Measurements from ENCODE around the gene KYNU.
"Not testable (repeated sequence)": the region's sequence is repeated elsewhere in the genome, so short reads cannot be mapped to it uniquely, and the experiment has no call there.

Gene KYNU

GRCh38 chr2:142872882-142873724 is 4.4 kb upstream of the KYNU start:
- no peak for DNase-seq

- DNase-seq = no peak
These were observed 3.6 kb upstream of the KYNU start for GRCh38 chr2:142873831-142874287.

- no peak for DNase-seq
These were observed 3.1 kb upstream of the KYNU start for GRCh38 chr2:142874293-142874814.

GRCh38 chr2:142875010-142875409 is 2.5 kb upstream of the KYNU start:
- DNase-seq = no peak

- DNase-seq = no peak
These were observed 1.8 kb upstream of the KYNU start for GRCh38 chr2:142875652-142876051.

GRCh38 chr2:142876423-142876822 is 1.0 kb upstream of the KYNU start:
- DNase-seq = no peak

GRCh38 chr2:142878031-142878678 is 691 bp downstream of the KYNU start:
- no peak for DNase-seq

GRCh38 chr2:142879151-142879550 is 1.7 kb downstream of the KYNU start:
- no peak for DNase-seq

- DNase-seq = no peak
These were observed 2.8 kb downstream of the KYNU start for GRCh38 chr2:142880279-142880678.

- no peak for DNase-seq
These were observed 4.2 kb downstream of the KYNU start for GRCh38 chr2:142881619-142882018.

GRCh38 chr2:142882500-142882899 is 5.0 kb downstream of the KYNU start:
- DNase-seq = not testable (repeated sequence)

- no peak for DNase-seq
These were observed 6.1 kb downstream of the KYNU start for GRCh38 chr2:142883526-142883925.

- DNase-seq = no peak
These were observed 8.1 kb downstream of the KYNU start for GRCh38 chr2:142885543-142885942.

- DNase-seq = no peak
These were observed 15.3 kb downstream of the KYNU start for GRCh38 chr2:142892715-142893114.

GRCh38 chr2:142893241-142893640 is 15.8 kb downstream of the KYNU start:
- no peak for DNase-seq

GRCh38 chr2:142897807-142898206 is 20.3 kb downstream of the KYNU start:
- DNase-seq = no peak

- DNase-seq = not testable (repeated sequence)
These were observed 22.9 kb downstream of the KYNU start for GRCh38 chr2:142900327-142900726.

GRCh38 chr2:142901780-142902179 is 24.3 kb downstream of the KYNU start:
- DNase-seq = no peak

GRCh38 chr2:142903726-142904125 is 26.3 kb downstream of the KYNU start:
- DNase-seq = not testable (repeated sequence)

GRCh38 chr2:142907653-142908052 is 30.2 kb downstream of the KYNU start:
- DNase-seq = no peak

- no peak for DNase-seq
These were observed 37.2 kb downstream of the KYNU start for GRCh38 chr2:142914507-142915313.

GRCh38 chr2:142915502-142915901 is 38.0 kb downstream of the KYNU start:
- no peak for DNase-seq

GRCh38 chr2:142918624-142919023 is 41.2 kb downstream of the KYNU start:
- DNase-seq = no peak
